Stimulated activated CD8-positive, alpha-beta memory T cell treated with anti-CD3 and anti-CD28 coated beads, Interleukin-12 subunit alpha, Interleukin-12 subunit beta, amount 100 ng/mL, for 24 hours (primary cell): ENCODE results near the gene NMNAT2.
"Not testable (repeated sequence)": the region's sequence is repeated elsewhere in the genome, so short reads cannot be mapped to it uniquely, and the experiment has no call there.

Experiments used
- DNase-seq: peaks from one replicate; pipeline ENCODE4 v3.0.0-alpha.2; 2020; ENCODE audit errors: extremely low read depth

The NMNAT2 gene

DNA sequence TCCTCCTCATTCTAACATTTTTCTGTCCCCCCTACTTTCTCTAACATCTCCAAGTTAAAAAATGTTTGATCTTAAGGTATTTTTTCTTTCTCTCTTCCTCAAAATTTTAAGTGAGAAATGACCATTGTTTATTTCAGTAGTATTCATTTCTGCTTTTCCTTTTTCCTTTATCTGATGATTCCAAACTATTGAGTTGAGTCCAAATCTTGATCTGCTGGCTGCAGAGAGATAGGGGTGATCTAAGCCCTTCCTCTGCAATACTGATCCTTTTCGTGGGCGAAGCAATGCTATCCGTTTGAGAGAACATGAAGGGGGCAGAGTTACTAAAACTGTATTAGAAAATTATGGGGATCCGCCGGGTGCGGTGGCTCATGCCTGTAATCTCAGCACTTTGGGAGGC is 516 bp upstream of the NMNAT2 start:
- no peak for DNase-seq

DNA sequence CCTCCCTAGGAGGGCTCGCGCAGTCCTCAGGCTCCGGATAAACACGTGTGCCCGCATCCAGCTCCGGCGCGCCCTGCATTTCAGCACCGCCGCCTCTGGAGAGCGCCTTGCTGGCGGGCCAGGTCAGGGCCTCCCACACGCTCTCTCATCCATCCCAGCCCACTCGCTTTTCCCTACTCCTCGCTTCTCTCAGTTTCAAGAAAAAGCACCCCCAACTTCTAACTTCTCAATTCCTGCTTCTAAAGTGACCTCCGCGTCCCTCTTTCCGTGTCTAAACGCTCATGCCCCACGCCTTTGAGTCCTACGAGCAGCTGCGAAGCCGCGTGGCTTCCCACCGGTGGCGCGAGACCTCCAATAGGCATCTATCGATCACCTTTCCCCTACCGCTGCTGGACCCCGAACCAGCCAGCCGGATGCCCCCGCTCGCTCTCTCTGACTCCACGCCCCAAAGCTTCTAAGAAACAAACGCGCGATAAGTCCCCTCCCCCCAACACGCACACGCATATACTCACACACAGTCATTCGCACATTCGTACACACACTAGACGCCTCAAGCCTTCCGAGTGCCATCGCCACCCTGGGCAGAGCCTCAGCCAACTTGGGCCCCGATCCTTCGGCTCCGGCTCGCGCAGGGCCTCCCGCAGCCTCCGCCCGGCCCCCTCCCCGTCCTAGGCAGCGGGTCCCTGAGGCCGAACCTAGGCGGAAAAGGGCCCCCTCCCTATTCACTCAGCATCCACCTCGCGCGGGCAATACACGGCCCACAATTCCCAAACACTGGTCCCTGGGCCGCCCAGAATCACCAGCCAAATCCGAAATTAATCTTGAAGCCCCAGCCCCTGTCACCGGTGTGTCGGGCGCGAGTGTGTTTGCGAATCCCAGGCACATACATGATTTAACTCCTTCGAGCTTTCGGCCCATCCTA is 1.1 kb downstream of the NMNAT2 start:
- DNase-seq = no peak

DNA sequence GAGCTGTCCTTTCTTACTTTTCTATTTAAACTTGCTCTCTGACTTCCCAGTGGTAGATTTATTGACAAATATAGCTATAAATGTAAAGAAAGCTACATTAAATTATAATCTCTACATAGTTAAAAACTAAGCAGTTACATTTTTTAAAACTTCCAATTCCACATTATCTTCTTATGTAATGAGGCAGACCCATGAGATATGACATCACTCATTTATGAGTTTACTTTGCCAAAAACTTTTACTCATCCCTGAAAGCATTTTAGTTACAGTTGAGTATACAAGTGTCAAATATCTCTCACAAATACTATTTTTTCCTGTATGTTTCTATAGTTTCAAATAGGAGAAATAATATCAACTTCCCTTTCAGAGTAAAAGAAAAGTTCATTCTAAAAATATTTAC is 3.8 kb downstream of the NMNAT2 start:
- DNase-seq = no peak

DNA sequence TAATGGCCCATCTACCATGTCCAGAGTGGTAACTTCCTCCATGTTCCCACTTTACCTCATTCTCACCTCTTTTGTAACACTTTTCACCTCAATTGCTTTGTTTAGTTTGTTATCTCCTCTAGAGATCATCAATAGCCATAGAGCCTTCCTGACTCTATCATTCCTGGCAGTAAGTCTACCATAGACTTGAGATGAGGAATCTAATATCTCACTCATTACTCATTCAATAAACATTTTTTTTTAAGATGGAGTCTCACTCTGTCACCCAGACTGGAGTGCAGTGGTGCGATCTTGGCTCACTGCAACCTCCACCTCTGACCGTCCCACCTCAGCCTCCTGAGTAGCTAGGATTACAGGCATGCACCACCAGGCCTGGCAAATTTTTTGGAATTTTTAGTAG is 7.1 kb downstream of the NMNAT2 start:
- no peak for DNase-seq

DNA sequence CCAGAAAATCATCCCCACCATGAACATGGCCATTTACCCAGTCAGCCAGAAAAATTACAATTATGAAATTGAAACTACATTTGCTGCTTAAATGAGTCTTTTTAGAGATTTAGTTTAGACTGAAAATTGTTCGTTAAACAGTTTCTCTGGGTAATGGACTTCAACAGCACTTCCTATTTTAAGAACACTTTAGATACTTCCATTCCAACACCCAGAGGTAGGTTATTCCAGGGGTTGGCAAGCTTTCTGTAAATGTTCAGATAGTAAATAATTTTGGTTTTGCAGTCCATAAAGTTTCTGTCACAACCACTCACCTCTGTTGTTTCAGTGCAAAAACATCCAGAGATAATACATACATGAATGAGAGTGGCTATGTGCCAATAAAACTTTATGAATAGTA is 10.2 kb downstream of the NMNAT2 start:
- DNase-seq = no peak

DNA sequence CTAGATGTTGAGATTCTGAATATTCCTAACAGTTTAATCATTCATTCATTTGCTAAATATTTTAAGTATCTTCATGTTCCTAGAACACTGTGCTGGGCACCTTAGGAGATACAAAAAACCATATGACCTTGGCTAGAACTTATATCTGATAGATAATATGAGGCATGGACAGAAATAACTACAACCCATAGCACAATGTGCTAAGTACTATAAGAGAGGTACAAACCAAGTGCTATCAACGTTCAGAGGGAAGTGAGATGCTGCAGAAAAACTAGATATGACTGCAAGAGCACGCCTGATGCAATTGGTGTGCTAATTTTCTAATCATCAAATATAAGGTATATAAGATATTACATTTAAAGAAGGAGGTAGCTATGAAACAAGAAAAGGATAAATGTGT is 10.7 kb downstream of the NMNAT2 start:
- DNase-seq = no peak

DNA sequence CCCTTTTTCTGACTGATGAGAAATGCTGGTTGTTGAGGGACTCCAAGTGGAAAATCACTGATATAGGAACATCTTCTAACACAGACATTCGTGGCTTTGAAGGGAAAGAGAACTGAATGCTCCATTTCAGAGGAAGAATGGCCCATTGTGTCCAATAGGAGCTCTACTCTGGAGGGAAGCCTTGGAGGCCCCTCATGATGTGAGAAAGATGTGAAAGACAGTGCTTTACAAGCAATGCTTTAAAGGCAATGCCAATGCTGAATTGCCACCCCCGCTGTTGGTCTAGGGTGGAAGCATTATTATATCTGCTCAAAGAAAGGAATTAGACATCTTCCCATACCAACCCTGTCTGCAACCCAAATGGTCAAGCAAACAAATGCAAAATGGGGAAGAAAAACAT is 13.7 kb downstream of the NMNAT2 start:
- DNase-seq = no peak

DNA sequence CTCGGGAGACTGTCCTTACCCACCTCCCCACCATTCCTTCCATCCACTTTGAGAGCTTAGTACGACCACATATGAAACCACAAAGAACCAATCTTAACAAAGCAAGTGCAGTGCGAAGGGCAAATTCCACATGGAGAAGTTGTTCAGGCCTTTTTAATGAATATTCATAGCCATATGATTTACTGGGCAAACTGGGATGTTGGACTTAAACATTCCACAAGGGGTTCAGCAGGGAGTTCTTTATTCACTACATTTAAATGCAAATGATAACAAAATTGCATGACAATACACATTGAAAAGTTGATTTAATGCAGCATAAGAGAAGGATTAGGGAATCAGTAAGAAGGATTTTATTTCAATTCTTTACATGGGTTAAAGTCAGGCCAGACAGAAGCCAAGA is 14.7 kb downstream of the NMNAT2 start:
- DNase-seq = no peak

DNA sequence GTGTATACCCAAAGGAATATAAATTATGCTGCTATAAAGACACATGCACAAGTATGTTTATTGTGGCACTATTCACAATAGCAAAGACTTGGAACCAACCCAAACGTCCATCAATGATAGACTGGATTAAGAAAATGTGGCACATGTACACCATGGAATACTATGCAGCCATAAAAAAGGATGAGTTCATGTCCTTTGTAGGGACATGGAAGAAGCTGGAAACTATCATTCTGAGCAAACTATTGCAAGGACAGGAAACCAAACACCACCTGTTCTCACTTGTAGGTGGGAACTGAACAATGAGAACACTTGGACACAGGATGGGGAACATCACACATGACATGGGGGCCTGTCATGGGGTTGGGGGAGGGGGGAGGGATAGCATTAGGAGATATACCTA is 16.6 kb downstream of the NMNAT2 start:
- DNase-seq = not testable (repeated sequence)

DNA sequence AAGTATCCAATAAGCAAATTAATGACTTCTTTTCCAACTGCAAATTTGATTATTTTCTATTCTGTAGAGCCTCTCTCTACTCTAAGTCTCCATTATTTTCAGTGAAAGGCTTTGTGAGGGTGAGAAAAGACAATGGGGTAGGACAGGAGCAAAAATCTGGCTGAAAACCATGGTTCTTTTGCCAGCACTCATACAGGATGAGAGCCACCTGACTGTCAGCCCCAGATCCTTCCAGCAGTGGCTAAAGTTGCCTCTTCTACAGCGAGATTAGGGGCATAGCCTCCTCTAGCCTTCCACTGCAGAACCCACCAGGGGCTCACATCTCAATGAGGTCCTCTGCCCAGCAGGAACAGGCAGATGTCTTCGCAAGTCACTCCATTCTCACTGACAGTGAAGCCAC is 23.7 kb downstream of the NMNAT2 start:
- no peak for DNase-seq

DNA sequence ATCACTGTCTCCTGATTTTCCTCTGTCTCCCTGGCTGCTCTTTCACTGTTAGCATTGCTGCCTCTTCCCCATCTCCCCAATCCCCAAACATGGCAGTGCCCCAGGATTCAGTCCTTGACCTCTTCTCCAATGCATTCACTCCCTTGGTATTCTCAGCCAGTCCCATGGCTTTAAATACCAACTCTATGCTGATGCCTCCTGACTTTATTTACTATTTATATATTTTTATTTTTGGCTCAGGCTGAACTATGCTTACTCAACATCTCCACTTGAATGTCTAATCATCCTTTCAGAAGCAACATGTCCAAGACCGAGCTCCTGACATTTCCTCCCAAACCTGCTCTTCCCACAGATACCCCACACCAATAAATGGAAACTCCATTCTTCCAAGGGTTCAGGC is 26.3 kb downstream of the NMNAT2 start:
- DNase-seq = no peak

DNA sequence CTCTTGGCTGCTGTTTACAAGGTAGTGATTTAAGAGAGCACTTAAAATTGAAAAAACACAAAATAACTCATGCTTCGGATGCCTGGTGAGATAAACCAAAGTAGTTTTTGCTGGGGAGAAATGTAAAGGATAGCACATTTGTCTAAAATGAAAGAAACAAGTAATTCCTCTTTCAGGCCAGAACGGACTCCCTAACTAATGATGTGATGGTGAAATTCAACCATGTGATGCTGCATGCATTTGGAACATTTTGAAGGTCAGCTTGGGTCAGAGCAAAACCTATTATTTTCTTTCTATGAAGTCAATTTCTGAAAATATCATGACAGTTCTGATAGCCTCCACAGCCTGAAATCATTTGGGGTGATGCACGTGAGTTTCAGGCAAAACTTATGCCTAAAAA is 27.6 kb downstream of the NMNAT2 start:
- DNase-seq = no peak

DNA sequence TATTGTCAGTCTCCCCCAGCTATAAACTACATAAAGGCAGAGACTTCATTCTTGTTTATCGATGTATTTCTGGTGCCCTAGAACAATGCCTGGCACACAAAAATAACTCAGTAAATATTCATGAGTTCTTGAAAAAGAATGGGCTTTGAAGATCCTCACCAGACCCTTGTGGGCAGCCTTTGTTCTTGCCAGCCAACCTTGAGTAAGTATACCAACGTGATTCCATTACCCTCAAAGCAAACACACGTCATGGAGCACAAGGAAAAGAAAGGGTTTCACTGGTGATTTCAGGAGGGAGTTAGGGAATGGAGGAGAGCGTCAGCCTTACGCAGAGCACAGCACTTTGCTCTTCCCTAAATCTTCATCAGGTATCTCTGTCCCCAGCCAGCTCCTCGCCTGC is 29.4 kb downstream of the NMNAT2 start:
- DNase-seq = no peak

DNA sequence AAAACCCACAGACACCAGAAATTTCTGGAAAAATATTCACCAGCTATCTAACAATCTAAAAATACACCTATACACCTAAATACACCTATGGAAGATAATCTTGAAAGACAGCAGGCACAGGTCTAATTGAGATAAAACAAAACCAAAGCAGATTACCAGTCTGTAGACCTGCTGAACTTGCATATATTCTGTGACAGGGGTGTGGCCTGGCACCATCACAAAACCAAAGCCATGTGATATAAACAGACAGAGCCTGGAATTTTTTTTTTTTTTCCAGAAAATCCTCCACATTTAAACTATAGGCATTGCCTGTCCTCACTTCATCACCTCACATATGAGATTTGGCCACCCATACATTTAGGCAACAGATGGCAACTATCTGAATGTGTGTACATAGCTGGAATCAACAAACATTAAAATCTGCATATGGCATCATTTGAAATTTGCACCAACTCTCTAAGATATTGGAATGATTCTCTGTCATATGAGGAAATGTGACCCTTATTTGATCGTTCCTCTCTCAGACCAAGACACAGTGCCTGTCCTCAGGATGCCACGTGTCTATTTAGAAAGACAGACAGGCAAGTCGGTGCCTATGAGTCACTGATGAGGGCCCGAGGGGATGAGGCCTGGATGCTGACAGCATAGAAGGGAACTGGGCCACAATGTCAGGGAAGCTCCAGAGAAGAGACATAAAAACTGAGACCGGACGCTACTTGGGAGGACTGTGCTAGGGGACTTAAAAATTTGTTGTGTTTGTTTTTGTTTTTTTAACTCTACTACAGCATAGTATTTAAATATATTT is 32.6 kb downstream of the NMNAT2 start:
- DNase-seq = no peak

DNA sequence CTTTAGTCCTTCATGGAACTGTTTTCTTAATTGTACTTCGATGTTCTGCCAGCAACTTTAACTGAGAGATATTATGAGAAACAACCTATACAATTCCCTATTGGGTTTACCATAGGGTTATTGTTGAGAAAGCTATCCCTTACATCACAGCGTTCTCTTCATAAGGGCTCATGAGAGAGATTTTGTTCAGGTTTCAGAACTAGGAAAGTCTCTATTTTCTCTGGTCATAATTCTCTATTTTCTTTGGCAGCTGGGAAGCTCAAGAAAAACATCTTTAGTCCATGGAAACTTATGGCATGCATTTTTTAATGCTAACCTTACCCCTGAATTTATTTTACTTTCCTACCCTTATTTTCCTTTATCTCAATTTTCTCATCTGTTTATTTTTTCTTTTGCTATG is 38.2 kb downstream of the NMNAT2 start:
- DNase-seq = no peak

DNA sequence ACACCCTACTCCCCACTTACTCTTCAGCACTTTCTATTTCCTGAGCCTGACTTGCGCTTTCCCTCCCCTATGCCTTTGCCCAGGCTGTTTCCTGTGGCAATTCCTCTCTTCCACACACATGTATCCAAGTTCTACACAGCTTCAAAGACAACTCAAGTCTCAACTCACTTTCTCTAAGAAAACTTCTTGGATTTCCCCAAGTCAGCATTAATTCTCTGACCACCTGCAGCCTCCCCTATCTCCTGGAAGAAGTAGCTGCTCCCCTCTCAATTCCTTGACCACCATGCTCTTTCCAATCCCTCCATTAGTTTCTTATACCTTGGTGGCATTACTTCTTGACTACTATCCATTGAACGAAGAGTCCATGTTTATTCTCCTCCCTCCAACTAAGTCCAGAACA is 42.8 kb downstream of the NMNAT2 start:
- no peak for DNase-seq

DNA sequence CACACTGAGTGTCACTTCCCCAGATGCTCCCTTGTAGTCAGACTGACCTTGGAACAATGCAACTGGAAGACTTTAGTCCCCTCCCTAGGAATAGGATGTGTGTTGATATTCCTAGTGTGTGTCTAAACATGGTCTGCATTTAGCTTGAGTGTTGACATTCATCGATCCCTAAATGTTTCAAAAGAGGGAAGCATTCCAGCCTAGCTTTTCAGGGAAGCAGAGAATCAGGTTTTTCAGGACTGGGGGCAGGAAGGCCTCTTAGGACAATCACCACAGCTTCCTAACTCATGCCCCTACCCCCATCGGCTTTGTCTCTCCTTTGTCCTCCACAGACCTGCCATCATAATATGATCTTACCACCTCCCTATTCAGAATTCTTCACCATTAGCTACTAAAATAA is 43.4 kb downstream of the NMNAT2 start:
- no peak for DNase-seq

DNA sequence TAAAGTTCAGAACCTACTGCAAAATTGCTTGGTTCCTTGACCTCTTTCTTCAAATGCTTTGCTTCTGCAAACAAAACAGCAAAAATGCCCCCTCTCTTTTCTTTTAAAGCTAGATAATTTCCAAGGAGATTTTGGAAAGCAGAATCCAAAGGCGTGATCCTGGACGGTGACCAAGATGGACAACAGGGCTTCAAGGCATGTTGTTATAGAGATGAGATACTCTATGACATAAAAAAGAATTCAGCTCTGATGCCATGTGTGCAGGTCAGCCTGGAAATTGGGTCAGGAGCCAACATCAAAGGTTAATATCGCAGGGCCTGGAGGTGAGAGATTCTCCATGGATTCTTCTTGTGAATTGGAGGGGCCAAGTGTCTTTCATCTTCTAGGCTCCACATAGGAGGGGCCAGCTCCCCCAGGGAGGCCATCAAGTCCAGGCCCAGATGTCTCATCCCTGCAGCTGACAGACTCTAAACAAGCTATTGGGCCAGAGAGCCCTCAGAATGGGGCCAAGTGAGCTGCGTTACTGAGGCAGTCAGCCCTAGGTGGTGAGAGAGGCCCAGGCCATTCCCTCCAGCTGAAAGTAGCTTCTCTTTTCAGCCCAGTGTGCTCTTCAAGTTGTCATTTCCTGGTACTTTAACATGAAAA is 45.5 kb downstream of the NMNAT2 start:
- DNase-seq = no peak

DNA sequence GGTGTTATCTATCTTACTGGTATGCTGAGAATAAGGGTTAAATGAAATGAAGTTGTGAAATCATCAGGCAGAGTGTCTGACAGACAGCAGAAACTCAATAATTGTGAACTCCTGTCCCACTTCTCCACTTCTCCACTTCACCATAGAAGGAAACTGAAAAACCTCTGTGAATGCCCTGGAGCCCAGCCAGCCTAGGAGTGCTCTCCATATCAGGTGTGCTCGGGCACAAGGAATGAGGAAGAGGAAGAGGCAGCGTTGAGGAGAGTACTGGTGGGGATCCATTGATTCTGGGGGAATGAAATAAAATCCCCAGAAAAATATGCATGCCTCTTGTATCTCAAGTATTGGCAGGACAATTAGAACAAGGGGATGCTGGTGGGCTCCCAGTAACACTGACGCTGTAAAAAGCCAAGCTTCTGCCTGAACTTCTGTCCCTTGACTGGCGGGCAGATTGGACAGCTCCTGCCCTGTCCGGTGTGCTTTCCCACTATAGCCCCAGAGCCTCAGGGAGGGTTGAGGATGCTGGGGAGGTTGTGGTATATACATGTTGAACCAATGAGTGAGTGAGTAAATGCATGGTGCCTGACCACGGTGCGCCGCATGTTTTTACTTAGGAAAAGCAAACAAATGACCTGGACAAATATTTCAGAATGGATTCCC is 47.7 kb downstream of the NMNAT2 start:
- DNase-seq = no peak

DNA sequence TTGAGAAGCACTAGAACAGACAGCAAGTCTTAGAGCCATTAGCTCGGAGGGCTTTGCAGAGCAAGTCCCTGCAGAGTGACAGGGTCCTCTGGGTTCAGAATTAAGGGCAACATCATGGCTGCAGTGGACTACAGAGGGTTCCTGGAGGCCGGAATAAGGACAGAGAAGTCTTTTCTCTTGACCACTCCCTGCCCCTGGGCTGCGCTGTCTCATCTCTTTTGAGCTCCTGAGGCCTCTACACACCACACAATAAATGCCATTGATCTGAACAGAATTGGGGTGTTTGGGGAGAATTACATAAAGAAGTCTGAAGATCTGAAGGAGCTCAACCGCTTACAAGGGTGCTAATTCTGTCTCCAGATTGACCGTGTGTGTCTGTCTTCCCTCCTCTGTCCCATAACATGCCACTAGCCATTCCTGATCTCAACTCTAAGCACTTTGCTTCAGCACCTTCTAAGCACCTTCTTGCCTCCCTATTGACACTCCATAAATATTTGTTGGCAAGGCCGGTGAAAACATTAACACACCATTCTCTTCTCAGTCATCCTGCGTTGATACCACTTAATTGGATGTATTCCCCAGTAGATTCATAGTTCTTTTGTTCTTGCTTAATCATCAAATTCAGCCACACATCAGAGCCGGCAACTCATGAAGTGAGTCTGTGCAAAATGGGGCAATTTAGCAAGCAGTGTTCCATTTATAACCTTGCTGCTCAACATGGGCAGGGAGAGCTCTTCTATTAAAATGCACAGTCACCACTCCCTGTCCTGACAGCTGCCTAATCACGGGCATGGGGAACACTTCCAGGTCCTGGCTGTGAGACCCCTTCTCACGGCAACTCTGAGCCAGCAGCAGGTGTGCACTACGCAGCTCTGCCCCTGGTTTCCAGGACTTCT is 49.7 kb downstream of the NMNAT2 start:
- DNase-seq = no peak

DNA sequence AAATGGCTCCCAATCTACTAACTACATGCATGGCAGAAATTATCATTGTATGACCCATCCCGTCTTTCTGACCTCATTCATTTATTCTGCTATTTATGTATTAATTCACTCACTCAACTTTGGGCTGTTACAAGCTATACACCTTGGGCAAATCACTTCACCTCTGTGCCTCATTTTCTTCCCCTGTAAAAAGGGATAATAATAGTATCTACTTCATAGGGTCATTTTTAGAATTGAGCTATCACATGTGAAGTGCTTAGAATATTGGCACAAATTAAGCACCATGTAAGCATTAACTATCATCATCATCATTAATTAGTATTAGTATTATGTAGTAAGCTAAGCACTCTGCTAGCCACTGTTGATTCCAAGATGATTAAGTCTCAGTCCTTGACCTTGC is 52.1 kb downstream of the NMNAT2 start:
- no peak for DNase-seq
